ENCODE results near the gene TGM6.
A peak's percentile ranks its signal among the peaks of the same experiment; 100 is the strongest.

TGM6 gene

GRCh38 chr20:2365091-2365490, 15.6 kb upstream of the TGM6 start:
- DNase-seq: no peak

- no peak for DNase-seq
Measured at GRCh38 chr20:2365666-2366065, 15.0 kb upstream of the TGM6 start.

GRCh38 chr20:2368621-2369020, 12.1 kb upstream of the TGM6 start:
- DNase-seq: no peak

- no peak for DNase-seq
Measured at GRCh38 chr20:2373098-2373497, 7.6 kb upstream of the TGM6 start.

GRCh38 chr20:2374346-2375125, 6.2 kb upstream of the TGM6 start:
- DNase-seq: no peak

- DNase-seq: no peak
Measured at GRCh38 chr20:2378893-2379292, 1.8 kb upstream of the TGM6 start.

GRCh38 chr20:2379511-2380229, 1.0 kb upstream of the TGM6 start:
- DNase-seq: no peak

- no peak for DNase-seq
Measured at GRCh38 chr20:2381303-2381702, 602 bp downstream of the TGM6 start.

- DNase-seq: no peak
Measured at GRCh38 chr20:2382833-2383232, 2.1 kb downstream of the TGM6 start.

GRCh38 chr20:2385026-2385425, 4.3 kb downstream of the TGM6 start:
- no peak for DNase-seq

- no peak for DNase-seq
Measured at GRCh38 chr20:2385496-2385895, 4.8 kb downstream of the TGM6 start.

- no peak for DNase-seq
Measured at GRCh38 chr20:2386516-2387179, 5.9 kb downstream of the TGM6 start.

- peak in 1 of 2 donors; percentile 18 for DNase-seq
Measured at GRCh38 chr20:2387180-2387577, 6.5 kb downstream of the TGM6 start.

- DNase-seq: no peak
Measured at GRCh38 chr20:2387580-2387979, 6.9 kb downstream of the TGM6 start.

GRCh38 chr20:2390951-2391675, 10.4 kb downstream of the TGM6 start:
- no peak for DNase-seq

- no peak for DNase-seq
Measured at GRCh38 chr20:2394411-2395055, 13.8 kb downstream of the TGM6 start.

GRCh38 chr20:2395136-2395535, 14.4 kb downstream of the TGM6 start:
- DNase-seq: no peak

- no peak for DNase-seq
Measured at GRCh38 chr20:2396241-2396814, 15.6 kb downstream of the TGM6 start.

GRCh38 chr20:2397091-2397490, 16.4 kb downstream of the TGM6 start:
- no peak for DNase-seq

GRCh38 chr20:2397595-2398145, 17.0 kb downstream of the TGM6 start:
- DNase-seq: no peak

- no peak for DNase-seq
Measured at GRCh38 chr20:2398449-2398848, 17.7 kb downstream of the TGM6 start.

- no peak for DNase-seq
Measured at GRCh38 chr20:2399390-2399789, 18.7 kb downstream of the TGM6 start.

Measured in activated CD4-positive, alpha-beta T cell treated with anti-CD3 and anti-CD28 coated beads for 4 hours (primary cell).